ENCODE results near the gene PPP1R3G. TPM values are rescaled to one million over a fixed set of nuclear protein-coding genes. Genes with fewer than 3 reads are reported as not detected.
"Not testable (repeated sequence)": the region's sequence is repeated elsewhere in the genome, so short reads cannot be mapped to it uniquely, and the experiment has no call there.

PPP1R3G gene
- total RNA-seq, 4 donors from 2014 or later, result 0.56 to 1.8 (median 1.3) TPM

DNA sequence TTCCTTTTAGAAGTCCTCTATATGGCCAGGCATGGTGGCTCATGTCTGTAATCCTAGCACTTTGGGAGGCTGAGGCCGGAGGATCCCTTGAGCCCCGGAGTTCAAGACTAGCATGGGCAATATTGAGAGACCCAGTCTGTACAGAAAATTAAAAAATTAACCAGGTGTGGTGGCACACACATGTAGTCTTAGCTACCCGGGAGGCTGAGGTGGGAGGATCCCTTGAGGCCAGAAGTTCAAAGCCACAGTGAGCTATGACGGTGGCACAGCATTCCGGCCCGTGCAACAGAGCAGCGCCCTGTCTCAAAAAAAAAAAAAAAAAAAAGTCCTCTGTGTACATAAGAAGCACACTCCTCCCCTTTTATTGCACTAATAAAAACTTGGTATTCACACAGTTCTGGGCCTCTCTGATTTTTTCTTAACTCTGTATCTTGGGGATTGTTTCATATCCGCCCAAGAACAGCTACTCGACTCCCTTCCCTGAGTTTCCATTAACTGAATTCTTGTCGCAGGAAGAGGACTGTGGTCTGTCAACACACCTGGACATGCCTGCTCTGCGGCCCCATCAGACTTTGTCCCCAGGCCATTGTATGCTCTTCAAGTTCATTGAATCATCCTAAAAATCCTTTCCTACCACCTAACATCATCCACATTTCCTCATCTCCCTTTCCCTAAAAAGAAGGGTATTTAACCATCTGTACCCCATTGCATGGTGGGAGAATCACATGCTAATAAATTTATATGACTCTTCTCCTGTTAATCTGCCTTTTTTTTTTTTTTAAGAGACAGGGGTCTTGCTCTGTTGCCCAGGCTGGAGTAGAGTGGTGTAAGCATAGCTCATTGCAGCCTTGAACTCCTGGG is 25.9 kb upstream of the PPP1R3G start:
- ATAC-seq (ENCODE audit: low FRiP score) (no peak), DNase-seq (ENCODE audit: low spot score) (no peak)
- TF ChIP-seq, protein P1, sequence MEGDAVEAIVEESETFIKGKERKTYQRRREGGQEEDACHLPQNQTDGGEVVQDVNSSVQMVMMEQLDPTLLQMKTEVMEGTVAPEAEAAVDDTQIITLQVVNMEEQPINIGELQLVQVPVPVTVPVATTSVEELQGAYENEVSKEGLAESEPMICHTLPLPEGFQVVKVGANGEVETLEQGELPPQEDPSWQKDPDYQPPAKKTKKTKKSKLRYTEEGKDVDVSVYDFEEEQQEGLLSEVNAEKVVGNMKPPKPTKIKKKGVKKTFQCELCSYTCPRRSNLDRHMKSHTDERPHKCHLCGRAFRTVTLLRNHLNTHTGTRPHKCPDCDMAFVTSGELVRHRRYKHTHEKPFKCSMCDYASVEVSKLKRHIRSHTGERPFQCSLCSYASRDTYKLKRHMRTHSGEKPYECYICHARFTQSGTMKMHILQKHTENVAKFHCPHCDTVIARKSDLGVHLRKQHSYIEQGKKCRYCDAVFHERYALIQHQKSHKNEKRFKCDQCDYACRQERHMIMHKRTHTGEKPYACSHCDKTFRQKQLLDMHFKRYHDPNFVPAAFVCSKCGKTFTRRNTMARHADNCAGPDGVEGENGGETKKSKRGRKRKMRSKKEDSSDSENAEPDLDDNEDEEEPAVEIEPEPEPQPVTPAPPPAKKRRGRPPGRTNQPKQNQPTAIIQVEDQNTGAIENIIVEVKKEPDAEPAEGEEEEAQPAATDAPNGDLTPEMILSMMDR (IDR thresholded peaks at IDR 0.05), result no peak

GRCh38 chr6:5060439-5060838 is 24.7 kb upstream of the PPP1R3G start:
- DNase-seq (ENCODE audit: low spot score); ATAC-seq (ENCODE audit: low FRiP score): not testable (repeated sequence)

DNA sequence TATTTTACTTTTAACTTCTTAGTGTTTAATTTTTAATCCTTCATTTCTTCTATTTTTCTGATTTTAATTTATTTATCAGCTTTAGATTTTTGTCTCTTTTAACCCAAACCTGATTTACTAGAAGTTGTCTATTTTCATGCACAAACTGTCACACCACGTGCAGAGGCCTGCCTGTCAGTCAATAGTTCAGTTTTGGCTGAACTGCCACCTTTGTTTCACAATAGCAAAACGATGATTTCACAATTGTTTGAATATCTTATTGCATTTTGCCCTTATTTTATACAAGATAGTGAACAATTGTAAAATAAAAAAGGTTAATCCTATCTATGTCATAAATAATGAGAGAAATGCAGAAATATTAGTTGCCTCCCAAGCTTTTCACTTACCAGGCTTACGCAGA is 24.0 kb upstream of the PPP1R3G start:
- DNase-seq (ENCODE audit: low spot score), result no peak
- no peak for ATAC-seq (ENCODE audit: low FRiP score)
- TF ChIP-seq, protein P1 (IDR thresholded peaks at IDR 0.05), result no peak

DNA sequence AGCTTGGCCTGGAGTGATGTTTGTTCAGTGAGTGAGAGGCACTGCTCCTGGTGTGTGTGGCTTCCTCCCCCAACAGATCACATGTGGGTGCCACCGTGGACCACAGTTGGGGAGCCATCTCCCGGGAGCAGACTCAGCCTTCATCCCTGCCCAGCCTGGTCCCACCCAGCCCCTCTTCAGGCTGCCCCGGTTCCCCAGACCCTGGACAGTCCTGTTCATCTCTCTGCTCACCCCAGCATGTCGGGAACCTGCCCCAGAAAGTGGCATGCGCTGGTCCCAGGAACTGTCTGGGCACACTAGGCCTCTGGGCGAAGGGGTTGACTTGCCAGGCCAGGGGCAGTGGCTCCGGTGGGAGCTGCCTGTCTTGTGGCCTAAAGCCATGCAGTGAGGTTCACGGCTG is 21.5 kb upstream of the PPP1R3G start:
- TF ChIP-seq, protein P1 (IDR thresholded peaks at IDR 0.05), result no peak
- no peak for ATAC-seq (ENCODE audit: low FRiP score)
- no peak for DNase-seq (ENCODE audit: low spot score)

DNA sequence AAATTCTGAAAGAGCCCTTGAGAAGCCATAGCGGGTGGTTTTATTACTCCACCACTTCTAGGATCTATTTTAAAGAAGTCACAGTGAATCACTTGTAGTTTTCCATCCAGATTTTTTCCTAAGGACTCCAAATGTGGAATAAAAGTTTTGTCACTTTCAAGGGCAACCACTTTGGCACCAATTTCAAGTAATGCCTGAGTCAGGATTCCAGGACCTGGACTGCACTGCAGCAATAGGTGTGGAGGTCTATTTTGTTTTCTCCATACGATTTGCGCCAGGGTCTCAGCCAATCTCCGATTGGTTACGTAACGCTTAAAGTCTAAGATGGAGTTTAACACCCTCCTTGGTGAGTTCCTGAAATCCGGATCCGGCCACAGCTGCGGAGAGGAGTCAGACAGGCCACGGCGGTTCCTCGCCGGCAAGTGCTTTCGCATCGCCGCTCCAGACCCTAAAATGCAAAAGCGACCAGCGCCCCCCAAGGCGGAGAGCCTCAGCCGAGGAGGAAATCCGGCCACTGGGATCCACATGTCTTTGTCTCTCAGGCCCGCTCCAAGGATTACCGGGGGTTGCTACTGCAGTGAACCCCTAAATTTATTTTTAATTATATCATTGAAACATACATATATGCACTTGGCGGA is 18.6 kb upstream of the PPP1R3G start:
- DNase-seq (ENCODE audit: low spot score), result no peak
- TF ChIP-seq, protein P1 (IDR thresholded peaks at IDR 0.05), result no peak
- ATAC-seq (ENCODE audit: low FRiP score), result no peak

DNA sequence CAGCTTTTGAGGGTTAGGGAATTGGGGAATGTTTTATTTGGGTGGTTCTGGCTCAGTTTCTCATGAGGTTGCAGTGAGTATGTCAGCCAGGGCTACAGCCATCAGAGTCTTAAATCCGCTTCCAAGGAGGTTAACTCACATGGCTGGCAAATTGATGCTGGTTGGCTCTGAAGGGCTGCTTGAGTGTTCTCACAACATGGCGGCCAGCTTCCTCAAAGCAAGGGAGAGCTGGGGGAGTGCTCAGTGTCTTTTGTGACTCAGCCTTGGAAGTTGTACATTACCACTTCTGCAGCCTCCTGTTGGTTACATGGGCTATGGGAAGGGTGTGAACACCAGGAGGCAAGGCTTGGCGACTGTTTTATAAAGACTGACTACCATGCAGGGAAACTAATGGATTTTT is 17.8 kb upstream of the PPP1R3G start:
- DNase-seq (ENCODE audit: low spot score) (no peak), ATAC-seq (ENCODE audit: low FRiP score) (no peak)
- TF ChIP-seq, protein P1 (IDR thresholded peaks at IDR 0.05), result no peak

- DNase-seq (ENCODE audit: low spot score), result no peak
- TF ChIP-seq, protein P1 (IDR thresholded peaks at IDR 0.05), result no peak
- ATAC-seq (ENCODE audit: low FRiP score), result no peak
These were observed 16.9 kb upstream of the PPP1R3G start for GRCh38 chr6:5068153-5068751.

Data from omental fat pad (tissue), 4 donors.